ENCODE measurements around the gene RPS27L. TPM values are rescaled to one million over a fixed set of nuclear protein-coding genes. Genes with fewer than 3 reads are reported as not detected.

RPS27L gene
- total RNA-seq, 1 experiment from 2014 or later: 77.0 TPM

DNA sequence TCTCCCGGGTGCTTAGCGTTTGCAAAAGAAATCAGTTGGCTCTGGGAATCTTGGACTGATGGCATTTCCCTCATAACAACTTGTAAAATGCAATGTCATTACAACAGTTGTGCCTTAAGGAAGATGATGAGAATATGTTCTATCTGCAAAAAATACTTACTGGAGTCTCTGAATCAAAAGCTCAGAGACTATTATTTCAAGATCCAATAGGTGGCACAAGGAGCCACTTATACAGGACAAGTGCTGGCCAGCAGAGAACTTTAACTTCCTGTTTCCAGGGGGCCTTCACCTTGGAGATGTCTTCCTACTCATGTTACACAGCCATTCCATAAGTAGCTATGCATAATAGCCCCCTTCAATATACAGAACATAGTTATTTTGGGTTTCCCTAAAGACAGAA, 8.9 kb upstream of the RPS27L start:
- BruUV-seq (replicated peaks): no TSS peak
- no peaks in the 10 kb centered on the region for H3K9me3 ChIP-seq (ENCODE audit: insufficient read depth, low read depth)
- CTCF ChIA-PET: no interaction called here
- no peaks in the 10 kb centered on the region for H3K36me3 ChIP-seq (ENCODE audit: low read depth)
- no peak for DNase-seq
- no peaks in the 10 kb centered on the region for H3K4me1 ChIP-seq (replicated peaks; ENCODE audit: insufficient read depth)
- no peak overlapping the region for H3K4me3 ChIP-seq
- H2AFZ ChIP-seq: no peak overlapping the region
- no peaks in the 10 kb centered on the region for H3K79me2 ChIP-seq (ENCODE audit: low read depth)
- intact Hi-C loops (cut with micrococcal nuclease; ENCODE audit: unreplicated experiment): no loop called here
- H3K4me2 ChIP-seq: no peak overlapping the region
- H3K27me3 ChIP-seq (ENCODE audit: insufficient read depth, low read depth): no peaks in the 10 kb centered on the region
- H3F3A ChIP-seq (ENCODE audit: insufficient read depth, low read depth): no peaks in the 10 kb centered on the region
- no peaks in the 10 kb centered on the region for H3K9me2 ChIP-seq (ENCODE audit: insufficient read depth)
- POLR2A ChIA-PET (ENCODE audit: unreplicated experiment): interaction anchor here (0.6 kb wide), 1 partner anchor 9 kb away, joined by 3 read pairs; the partner anchor contains the start of gene RPS27L
- TF ChIP-seq EZH2 (IDR thresholded peaks at IDR 0.05; ENCODE audit: low read depth): no peak
- TF ChIP-seq, protein P1, sequence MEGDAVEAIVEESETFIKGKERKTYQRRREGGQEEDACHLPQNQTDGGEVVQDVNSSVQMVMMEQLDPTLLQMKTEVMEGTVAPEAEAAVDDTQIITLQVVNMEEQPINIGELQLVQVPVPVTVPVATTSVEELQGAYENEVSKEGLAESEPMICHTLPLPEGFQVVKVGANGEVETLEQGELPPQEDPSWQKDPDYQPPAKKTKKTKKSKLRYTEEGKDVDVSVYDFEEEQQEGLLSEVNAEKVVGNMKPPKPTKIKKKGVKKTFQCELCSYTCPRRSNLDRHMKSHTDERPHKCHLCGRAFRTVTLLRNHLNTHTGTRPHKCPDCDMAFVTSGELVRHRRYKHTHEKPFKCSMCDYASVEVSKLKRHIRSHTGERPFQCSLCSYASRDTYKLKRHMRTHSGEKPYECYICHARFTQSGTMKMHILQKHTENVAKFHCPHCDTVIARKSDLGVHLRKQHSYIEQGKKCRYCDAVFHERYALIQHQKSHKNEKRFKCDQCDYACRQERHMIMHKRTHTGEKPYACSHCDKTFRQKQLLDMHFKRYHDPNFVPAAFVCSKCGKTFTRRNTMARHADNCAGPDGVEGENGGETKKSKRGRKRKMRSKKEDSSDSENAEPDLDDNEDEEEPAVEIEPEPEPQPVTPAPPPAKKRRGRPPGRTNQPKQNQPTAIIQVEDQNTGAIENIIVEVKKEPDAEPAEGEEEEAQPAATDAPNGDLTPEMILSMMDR (conservative IDR thresholded peaks at IDR 0.05): no peak; the same call in 1 of the 2 replicates
- H4K20me1 ChIP-seq (ENCODE audit: insufficient read depth): no peaks in the 10 kb centered on the region
- H3K27ac ChIP-seq: no peak overlapping the region

DNA sequence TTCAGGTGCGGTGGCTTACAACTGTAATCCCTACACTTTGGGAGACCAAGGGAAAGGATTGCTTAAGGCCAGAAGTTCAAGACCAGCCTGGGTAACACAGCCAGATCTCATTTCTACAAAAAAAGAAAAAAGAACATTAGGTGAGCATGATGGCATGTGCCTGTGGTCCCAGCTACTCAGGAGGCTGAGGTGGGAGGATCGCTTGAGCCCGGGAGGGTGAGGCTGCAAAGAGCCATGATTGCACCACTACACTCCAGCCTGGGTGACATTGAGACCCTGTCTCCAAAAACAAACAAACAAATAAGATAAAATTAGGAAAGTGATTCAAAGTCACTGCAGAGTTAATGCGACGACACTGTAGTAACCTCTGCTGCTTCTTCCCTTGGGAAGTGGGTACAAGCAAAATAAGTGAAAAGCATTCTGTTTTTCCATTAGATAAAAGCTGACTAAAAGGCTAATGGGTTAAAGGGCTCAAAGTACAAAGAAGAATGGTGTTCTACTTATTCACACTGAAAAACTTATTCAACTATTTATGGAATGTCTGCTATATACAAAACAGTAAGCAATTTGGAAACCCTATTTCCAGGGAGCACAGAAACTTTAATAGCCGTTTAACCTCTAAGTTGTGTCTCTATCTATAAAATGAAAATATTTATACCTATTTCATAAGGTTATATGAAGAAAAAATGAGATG, 8.0 kb upstream of the RPS27L start:
- intact Hi-C loops (cut with micrococcal nuclease; ENCODE audit: unreplicated experiment): no loop called here

DNA sequence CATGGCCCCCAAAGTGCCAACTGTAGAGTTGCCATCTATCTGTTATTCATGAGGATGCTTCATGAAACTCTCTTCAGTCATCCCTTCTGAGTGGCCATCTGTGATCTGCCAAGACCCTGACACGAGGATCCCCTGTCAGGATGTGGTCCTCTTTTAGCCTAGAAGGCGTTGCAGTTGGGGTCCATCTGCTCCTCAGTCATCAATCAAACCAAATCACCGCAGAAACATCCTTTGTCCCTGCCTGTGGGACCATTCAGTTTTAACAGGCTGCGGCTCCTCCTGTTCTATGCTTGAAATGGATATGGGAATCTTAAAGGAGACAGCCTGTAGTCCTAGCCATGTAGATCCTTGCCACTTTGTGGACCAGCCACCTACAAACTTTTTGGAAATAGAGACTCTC, 5.9 kb upstream of the RPS27L start:
- H3K27me3 ChIP-seq (ENCODE audit: insufficient read depth, low read depth): no peaks in the 10 kb centered on the region
- H3K4me2 ChIP-seq: no peak overlapping the region
- no peaks in the 10 kb centered on the region for H3K9me2 ChIP-seq (ENCODE audit: insufficient read depth)
- ChIA-PET POLR2A (ENCODE audit: unreplicated experiment) (no interaction called here), CTCF (no interaction called here)
- H2AFZ ChIP-seq: no peak overlapping the region
- DNase-seq: no peak
- no peaks in the 10 kb centered on the region for H4K20me1 ChIP-seq (ENCODE audit: insufficient read depth)
- no peaks in the 10 kb centered on the region for H3K36me3 ChIP-seq (ENCODE audit: low read depth)
- H3K27ac ChIP-seq: no peak overlapping the region
- intact Hi-C loops (cut with micrococcal nuclease; ENCODE audit: unreplicated experiment): no loop called here
- H3F3A ChIP-seq (ENCODE audit: insufficient read depth, low read depth): no peaks in the 10 kb centered on the region
- BruUV-seq (replicated peaks): no TSS peak
- no peaks in the 10 kb centered on the region for H3K4me1 ChIP-seq (replicated peaks; ENCODE audit: insufficient read depth)
- no peaks in the 10 kb centered on the region for H3K79me2 ChIP-seq (ENCODE audit: low read depth)
- no peak for TF ChIP-seq EZH2 (IDR thresholded peaks at IDR 0.05; ENCODE audit: low read depth)
- TF ChIP-seq, protein P1 (conservative IDR thresholded peaks at IDR 0.05): no peak
- no peaks in the 10 kb centered on the region for H3K9me3 ChIP-seq (ENCODE audit: insufficient read depth, low read depth)
- H3K4me3 ChIP-seq: no peak overlapping the region

More for the DNA sequence above, 8.0 kb upstream of the RPS27L start:
- Histone ChIP-seq H3K4me3 (no peak overlapping the region), H4K20me1 (ENCODE audit: insufficient read depth) (no peaks in the 10 kb centered on the region), H3K27ac (no peak overlapping the region), H3F3A (ENCODE audit: insufficient read depth, low read depth) (no peaks in the 10 kb centered on the region), H3K36me3 (ENCODE audit: low read depth) (no peaks in the 10 kb centered on the region), H3K27me3 (ENCODE audit: insufficient read depth, low read depth) (no peaks in the 10 kb centered on the region), H3K79me2 (ENCODE audit: low read depth) (no peaks in the 10 kb centered on the region), H3K9me2 (ENCODE audit: insufficient read depth) (no peaks in the 10 kb centered on the region), H2AFZ (no peak overlapping the region), H3K4me2 (no peak overlapping the region), H3K4me1 (replicated peaks; ENCODE audit: insufficient read depth) (no peaks in the 10 kb centered on the region), H3K9me3 (ENCODE audit: insufficient read depth, low read depth) (no peaks in the 10 kb centered on the region)
- CTCF ChIA-PET: interaction anchor here (0.7 kb wide), 1 partner anchor 780 kb away, joined by 12 read pairs; no protein-coding TSS in a partner anchor
- no peak for DNase-seq
- BruUV-seq (replicated peaks): no TSS peak
- TF ChIP-seq, protein P1 (conservative IDR thresholded peaks at IDR 0.05): no peak
- POLR2A ChIA-PET (ENCODE audit: unreplicated experiment): no interaction called here
